Activated CD4-positive, CD25-positive, alpha-beta regulatory T cell treated with anti-CD3 and anti-CD28 coated beads, Interleukin-2, amount 50 U/mL, for 24 hours (primary cell): ENCODE results near the gene AMHR2.
A peak's percentile ranks its signal among the peaks of the same experiment; 100 is the strongest.
"Not testable (repeated sequence)": the region's sequence is repeated elsewhere in the genome, so short reads cannot be mapped to it uniquely, and the experiment has no call there.

ENCODE experiments used
- ATAC-seq, 2 donors: fragments of 150-1000 bp; cut with Tn5 transposase; one replicate each; pipeline ENCODE4 v1.10.0; 2021; ENCODE audit warnings: mild to moderate bottlenecking in 1 of 2, moderate library complexity in 1 of 2

AMHR2 gene

DNA sequence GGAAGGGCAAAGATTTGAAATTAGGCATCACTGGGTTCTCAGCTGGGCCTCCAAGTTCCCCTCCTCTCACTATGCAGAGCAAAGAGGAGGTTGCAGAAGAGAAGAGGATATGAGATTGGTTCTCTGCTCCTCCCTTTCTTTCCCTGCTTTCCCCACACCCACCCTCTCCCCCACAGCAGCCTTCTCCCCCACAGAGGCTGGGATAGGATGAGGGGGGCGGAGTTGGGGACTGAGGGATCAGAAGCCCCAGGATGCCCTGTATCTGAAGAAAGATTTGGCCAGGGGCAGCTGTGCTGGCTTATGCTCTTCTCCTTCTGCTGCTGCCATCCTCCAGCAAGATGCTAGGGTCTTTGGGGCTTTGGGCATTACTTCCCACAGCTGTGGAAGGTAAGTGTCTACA lies at the start of gene AMHR2:
TSS of gene AMHR2 (plus strand) at position 259 of the 400 bp plus-strand sequence. CDS start at position 339, 80 bp downstream.
- ATAC-seq, result no peak

DNA sequence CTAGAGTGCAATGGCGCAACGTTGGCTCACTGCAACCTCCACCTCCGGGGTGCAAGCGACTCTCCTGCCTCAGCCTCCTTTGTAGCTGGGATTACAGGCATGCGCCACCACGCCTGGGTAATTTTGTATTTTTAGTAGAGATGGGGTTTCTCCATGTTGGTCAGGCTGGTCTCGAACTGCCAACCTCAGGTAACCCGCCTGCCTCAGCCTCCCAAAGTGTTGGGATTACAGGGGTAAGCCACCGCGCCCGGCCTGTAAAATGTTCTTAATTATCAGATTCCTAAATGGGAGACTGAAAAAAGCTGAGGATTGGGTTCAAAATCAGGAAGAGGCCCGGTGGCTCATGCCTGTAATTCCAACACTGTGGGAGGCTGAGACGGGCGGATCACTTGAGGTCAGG lies 49.4 kb upstream of the AMHR2 start:
- not testable (repeated sequence) for ATAC-seq

DNA sequence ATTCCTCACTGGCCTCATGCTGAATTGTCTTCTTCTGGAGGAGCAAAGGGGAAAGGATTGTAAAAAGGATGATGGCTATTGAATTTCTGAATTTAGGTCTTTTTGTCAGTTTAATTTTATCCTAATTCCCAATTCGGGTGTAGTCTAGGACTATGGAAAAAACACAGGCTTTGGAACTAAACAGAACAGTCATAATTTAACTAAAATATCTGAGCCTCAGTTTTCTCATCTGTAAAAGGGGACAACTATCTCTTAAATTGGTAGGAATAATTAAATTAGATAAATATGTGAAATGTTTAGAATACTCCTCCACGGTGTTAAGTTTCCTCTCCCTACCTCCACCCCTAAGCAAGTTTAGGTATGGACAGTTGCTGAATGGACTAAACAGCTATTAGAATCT lies 46.9 kb upstream of the AMHR2 start:
- no peak for ATAC-seq

DNA sequence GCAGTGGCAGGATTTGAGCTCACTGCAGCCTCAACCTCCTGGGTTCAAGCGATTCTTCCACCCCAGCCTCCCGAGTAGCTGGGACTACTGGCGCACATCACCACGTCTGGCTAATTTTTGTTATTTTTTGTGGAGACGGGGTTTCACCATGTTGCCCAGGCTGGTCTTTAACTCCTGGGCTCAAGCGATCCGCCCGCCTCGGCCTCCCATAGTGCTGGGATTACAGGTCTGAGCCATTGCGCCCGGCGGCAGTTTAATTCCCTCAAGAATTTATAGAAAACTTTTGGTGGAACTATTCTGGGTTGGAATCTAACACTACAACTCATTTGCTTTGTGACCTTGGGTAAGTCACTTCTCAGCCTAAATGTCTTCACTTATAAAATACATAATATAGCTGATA lies 45.4 kb upstream of the AMHR2 start:
- no peak for ATAC-seq

DNA sequence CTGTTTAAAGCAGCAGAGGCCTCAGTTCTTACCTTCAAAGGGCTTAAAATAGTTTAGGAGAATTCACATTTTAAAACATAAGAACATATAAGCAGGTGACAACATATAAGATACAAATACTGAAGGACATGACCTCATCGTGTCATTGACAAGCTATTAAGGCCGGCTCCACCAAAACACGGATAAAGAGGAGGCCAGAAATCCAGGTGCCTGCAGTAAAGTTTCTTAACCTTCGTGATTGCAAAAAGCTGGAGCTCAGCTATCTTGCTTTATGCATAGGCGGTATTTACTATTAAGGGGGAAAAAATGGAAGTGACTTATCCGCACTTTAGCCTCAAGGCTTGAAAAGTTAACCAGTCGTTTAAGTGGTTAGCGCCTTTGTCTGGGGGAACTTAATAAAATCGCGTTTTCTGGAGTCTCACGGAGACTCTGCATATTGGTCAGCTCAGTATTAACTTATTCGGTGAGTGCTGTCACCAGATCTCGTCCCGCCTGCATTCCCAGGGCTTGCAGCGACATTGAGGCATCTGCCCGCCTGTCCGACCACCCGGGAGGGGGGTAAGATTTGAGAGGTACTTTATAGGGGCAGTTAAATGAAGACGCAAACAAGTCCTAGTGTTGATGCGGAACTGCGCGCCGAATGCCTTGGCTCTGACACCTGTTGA lies 44.8 kb upstream of the AMHR2 start:
- no peak for ATAC-seq

DNA sequence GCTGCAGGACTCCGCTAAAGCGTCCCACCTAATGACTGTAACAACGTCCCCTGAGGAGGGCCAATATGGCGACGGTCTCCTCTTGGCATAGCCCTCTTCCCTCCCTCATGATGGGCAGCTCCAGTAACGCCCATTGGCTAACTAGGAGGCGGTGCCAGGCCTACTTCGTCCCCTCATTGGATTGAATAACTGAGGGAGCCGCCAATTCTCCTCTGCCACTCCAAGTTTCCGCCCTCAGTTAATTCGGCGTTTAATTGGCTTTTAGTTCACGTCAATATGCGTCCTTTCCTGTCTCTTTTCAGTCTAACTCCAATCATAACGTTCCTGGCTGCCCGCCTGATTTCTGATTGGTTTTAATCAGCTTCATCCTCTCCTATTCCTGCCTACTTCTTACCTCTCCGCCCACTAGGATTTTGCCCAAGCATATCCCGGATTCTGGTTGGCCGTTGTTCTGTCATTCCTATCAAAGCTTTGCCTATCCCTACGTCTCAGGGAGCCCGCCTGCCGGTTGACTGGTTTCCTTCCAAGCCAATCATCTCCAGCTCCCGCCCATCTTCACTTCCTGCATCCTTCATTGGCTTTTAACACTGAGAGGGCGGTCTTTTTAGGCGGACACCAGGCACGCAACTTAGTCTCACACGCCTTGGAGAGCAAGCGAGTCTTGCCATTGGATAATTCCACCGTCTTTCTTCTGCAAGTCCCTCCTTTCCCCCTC lies 44.1 kb upstream of the AMHR2 start:
- ATAC-seq, result peak; percentile 78 to 80

DNA sequence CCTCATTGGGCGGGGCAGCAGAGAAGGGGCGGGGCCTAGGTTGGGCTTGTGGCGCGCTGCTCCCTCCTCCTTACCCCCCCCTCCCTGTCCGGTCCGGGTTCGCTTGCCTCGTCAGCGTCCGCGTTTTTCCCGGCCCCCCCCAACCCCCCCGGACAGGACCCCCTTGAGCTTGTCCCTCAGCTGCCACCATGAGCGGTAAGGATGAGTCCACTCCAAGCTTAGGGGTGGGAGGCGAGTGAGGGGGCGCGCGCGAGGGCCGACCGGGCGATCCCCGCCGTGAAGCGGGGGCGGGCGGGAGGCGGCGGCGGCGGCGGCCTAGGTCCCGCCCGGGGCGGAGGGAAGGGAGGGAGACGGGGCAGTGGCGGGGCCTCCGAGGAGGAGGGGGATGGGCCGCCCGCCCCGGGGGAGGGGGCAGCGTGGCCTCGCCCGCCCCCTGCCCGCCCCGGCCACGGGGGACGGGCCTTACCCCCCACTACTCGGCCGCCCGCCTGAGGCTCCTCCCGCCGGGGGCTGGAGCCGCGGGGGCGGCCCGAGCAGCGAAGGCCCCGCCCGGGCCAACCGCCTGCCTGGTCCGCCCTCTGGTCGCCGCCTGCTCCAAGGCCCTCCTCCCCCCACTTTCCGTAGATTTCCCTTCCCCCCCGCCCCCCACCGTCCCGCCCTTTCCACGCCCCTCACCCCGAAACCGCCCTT lies 43.4 kb upstream of the AMHR2 start, which contains the start of gene SP1:
TSS of gene SP1 (plus strand) at position 73 of the 690 bp plus-strand sequence. CDS start at position 189, 116 bp downstream.
- peak; percentile 36 to 40 for ATAC-seq

DNA sequence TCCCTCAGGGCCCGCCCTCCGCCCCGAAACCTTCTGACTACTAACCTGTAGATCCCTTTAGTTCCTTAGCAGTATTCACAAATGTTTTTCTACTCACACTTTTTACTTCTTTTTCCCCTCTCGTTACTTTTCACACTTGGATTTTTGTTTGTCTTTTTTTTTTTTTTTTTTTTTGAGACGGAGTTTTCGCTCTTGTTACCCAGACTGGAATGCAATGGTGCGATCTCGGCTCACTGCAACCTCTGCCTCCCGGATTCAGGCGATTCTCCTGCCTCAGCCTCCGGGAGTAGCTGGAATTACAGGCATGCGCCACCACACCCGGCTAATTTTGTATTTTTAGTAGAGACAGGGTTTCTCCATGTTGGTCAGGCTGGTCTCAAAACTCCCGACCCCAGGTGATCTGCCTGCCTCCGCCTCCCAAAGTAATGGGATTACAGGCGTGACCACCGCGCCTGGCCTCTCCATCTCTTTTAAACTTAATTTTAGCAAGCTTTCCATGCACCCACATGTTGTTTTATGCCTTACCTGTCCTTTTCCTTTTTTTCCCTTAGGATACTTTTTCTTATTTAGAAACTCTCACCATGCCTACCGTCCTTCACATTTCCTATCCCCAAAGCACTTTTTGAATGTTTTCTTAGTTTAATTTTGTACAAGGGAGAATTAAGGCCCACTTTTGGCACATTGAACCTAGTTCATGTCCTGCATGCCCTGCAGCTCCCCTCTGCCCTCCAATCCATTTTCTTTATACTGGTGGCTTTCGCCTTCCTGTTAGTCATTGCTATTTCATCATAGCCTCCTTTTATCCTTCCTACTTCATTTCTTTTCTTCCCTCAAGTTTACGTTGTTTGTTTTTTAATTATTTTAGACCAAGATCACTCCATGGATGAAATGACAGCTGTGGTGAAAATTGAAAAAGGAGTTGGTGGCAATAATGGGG lies 42.6 kb upstream of the AMHR2 start:
- no peak for ATAC-seq

DNA sequence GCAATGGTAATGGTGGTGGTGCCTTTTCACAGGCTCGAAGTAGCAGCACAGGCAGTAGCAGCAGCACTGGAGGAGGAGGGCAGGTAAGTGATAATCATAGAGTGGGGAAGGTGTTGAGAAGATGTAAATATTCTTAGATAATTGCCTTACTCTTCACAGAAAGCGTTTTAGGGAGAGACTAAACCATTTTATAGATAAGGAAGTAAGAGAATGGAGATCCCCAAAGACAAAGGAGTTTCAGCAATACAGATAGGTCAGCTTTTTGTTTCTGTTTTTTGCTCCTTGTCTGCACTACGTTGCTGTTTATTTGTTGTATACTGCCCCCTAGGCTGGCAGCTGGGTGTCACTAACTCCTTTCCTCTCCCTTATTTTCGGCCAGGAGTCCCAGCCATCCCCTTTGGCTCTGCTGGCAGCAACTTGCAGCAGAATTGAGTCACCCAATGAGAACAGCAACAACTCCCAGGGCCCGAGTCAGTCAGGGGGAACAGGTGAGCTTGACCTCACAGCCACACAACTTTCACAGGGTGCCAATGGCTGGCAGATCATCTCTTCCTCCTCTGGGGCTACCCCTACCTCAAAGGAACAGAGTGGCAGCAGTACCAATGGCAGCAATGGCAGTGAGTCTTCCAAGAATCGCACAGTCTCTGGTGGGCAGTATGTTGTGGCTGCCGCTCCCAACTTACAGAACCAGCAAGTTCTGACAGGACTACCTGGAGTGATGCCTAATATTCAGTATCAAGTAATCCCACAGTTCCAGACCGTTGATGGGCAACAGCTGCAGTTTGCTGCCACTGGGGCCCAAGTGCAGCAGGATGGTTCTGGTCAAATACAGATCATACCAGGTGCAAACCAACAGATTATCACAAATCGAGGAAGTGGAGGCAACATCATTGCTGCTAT lies 41.7 kb upstream of the AMHR2 start:
- no peak for ATAC-seq

DNA sequence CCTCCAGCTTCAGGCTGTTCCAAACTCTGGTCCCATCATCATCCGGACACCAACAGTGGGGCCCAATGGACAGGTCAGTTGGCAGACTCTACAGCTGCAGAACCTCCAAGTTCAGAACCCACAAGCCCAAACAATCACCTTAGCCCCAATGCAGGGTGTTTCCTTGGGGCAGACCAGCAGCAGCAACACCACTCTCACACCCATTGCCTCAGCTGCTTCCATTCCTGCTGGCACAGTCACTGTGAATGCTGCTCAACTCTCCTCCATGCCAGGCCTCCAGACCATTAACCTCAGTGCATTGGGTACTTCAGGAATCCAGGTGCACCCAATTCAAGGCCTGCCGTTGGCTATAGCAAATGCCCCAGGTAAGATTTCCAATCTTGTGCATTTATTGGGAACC lies 40.4 kb upstream of the AMHR2 start:
- ATAC-seq, result no peak

DNA sequence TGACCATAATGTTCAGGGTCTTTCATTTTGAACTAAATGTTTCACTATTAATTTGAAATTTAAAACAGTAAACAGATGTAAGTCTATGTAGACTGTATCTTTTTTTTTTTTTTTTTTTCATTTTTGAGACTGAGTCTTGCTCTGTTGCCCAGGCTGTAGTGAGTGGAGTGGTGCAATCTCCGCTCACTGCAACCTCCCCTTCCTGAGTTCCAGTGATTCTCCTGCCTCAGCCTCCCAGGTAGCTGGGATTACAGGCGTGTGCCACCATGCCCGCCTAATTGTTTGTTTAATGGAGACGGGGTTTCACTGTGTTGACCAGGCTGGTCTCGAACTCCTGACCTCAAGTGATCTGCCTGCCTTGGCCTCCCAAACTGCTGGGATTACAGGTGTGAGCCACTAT lies 37.3 kb upstream of the AMHR2 start:
- ATAC-seq, result not testable (repeated sequence)

DNA sequence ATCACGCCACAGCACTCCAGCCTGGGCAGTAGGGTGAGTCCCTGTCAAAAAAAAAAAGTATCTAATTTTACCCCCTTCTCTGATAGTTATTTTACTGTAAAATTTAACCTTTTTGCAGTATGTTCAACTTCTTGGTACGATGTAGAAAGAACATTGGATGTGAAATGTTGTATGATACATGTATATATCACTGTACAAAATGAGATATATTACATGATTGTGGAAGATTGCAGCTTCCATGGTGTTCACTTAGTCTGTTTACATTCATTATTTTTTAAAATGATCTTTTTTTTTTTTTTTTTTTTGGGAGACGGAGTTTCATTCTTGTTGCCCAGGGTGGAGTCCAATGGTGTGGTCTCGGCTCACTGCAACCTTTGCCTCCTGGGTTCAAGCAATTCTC lies 34.7 kb upstream of the AMHR2 start:
- ATAC-seq, result no peak

DNA sequence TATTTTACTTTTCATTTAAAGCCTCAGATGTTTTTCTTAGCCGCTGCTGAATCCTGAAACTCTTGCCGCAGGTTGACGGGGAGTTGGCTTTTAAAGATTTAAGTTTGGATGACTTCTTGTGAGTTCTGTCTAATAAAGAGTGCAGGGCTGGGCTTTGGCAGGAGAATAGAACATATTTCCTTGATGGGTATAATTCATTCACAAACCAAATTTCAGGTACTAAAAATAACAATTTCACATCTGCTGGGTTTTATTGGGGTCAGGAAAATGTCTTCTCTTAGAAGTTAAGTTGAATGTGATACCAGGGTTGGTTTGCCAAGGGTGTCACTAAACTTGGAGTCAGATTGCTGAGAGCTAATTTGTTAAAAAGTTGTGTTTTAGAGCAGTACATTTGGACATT lies 34.0 kb upstream of the AMHR2 start:
- no peak for ATAC-seq

DNA sequence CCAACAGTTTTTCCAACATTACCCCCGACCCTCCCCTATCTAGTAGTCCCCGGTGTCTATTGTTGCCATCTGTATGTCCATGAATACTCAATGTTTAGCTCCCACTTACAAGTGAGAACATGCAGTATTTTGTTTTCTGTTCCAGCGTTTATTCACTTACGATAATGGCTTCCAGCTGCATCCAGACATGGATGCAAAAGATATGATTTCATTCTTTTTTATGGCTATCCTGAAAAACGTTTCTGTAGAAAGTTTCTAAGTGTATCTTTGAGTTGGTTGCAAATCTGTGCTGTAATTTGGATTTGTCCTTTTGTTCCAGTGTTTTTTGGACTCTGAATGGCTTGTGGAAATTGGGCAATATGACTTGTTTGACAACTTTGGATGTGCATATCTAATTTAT lies 31.9 kb upstream of the AMHR2 start:
- ATAC-seq, result no peak

DNA sequence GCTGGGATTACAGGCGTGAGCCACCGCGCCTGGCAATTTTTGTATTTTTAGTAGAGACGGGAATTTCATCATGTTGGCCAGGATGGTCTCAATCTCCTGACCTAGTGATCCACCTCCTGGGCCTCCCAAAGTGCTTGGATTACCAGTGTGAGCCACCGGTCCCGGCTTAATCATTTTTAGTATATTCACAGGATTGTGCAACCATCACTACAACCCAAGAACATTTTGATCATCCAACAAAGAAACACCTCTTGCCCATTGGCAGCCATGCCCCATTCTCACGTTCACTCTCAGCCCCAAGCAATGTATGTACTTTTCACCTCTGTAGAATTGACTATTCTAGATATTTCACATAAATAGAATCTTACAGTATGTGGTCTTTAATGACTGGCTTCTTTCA lies 23.8 kb upstream of the AMHR2 start:
- ATAC-seq, result no peak

DNA sequence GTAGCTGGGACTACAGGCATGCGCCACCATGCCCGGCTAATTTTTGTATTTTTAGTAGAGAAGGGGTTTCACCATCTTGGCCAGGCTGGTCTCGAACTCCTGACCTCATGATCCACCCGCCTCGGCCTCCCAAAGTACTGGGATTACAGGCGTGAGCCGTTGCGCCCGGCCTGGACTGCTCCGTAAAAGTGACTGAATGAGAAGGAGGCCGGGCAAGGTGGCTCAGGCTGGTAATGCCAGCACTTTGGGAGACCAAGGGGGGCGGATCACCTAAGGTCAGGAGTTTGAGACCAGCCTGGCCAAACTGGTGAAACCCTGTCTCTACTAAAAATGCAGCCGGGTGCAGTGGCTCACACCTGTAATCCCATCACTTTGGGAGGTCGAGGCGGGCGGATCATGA lies 21.3 kb upstream of the AMHR2 start:
- not testable (repeated sequence) for ATAC-seq

DNA sequence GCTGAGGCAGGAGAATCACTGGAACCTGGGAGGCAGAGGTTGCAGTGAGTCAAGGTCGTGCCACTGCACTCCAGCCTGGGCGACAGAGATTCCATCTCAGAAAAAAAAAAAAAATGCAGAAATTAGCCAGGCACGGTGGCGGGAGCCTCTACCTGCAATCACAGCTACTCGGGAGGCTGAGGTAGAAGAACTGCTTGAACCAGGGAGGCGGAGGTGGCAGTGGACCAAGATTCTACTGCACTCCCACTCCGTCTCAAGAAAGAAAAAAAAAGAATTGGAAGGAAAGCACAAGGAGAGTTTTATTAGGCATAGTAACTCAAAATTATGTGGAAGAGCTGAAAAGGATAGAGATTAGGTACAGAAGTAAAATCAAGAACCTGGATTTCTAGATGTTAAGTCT lies 20.8 kb upstream of the AMHR2 start:
- no peak for ATAC-seq

DNA sequence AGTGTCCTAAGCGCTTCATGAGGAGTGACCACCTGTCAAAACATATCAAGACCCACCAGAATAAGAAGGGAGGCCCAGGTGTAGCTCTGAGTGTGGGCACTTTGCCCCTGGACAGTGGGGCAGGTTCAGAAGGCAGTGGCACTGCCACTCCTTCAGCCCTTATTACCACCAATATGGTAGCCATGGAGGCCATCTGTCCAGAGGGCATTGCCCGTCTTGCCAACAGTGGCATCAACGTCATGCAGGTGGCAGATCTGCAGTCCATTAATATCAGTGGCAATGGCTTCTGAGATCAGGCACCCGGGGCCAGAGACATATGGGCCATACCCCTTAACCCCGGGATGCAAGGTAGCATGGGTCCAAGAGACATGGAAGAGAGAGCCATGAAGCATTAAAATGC lies 12.7 kb upstream of the AMHR2 start:
- no peak for ATAC-seq

DNA sequence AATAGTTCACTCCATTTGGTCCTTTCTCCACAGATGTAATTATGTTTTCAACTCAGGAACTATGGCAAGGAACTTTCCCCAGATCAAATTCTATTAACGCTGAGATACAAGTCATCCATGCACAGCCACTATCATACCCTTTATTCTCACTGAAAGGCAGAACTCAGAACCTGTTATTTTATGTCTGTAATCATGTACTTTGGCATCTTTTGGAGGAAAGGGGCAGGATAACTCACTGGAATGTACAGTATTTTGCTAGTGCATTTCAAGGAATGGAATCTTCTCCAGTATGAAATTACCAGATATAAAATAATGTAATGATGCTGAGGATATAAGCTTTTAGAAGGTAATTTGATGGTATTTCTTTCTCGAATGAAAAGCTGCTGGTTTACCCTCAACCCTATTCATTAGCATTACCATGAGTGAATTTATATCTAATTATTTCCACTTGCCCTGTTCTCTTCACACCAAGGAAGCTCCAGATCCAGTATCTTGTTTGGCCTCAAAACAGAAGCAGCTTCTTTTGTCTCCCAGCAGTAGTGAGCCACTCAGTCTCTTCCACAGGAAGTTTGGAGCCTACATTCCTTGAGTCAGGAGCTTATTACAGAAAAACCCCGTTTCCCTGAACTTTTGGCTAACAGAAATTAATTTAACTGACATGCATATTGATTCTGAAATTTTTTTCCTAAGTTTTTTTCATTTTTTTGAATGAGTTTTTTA lies 10.0 kb upstream of the AMHR2 start:
- no peak for ATAC-seq

DNA sequence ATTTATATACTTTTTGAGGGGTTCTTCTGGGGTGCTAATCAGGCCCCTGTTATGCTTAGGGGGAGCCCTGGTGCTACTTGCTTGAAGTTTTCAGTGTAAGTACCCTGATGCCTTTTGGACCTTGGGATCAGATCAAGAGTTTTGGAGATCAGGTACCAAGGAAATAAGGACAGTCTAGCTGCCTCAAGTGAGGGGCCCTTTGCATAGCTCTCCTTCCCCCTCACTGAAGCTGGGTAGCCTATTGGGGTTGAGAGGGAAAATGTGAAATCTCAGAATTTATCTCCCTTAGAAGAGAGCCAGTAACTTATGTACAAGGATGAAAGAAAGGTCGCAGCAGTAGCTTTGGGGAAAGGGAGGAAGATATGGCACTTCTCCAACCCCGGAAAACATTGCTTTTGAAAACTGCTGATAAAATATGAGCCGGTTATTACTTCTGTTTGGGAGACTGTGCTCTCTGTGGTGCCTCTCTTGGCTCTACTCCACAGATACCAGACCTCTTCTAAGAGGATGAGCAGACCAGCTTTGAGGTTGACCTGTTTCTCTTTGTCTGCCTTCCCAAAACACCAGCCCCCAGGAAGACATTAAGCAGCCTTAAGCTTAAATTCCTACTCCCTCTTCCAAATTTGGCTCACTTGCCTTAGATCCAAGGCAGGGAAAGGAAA lies 8.8 kb upstream of the AMHR2 start:
- ATAC-seq, result no peak
